ENCODE results near the gene NCSTN. TPM values are rescaled to one million over a fixed set of nuclear protein-coding genes. Genes with fewer than 3 reads are reported as not detected.

NCSTN gene
- total RNA-seq, 2 experiments from 2014 or later, result 27.4 to 29.4 TPM

GRCh38 chr1:160365325-160365724 lies 22.1 kb downstream of the NCSTN start:
- no peak overlapping the region for H3K4me3 Mint-ChIP-seq
- H3K27ac Mint-ChIP-seq, result no peak overlapping the region
- intact Hi-C loops (cut with micrococcal nuclease), result no loop called here
- H3K4me1 Mint-ChIP-seq (ENCODE audit: low read depth), result peaks cover 5% of the 10 kb centered on the region
- H3K9me3 Mint-ChIP-seq, result no peaks in the 10 kb centered on the region
- H3K27me3 Mint-ChIP-seq (ENCODE audit: low read depth), result no peaks in the 10 kb centered on the region
- no peak for DNase-seq
- H3K36me3 Mint-ChIP-seq (ENCODE audit: low read depth), result no peaks in the 10 kb centered on the region
- CTCF ChIA-PET, result interaction anchor here (0.7 to 0.9 kb wide), 2 partner anchors 11 to 73 kb away, joined by 3 read pairs; no protein-coding TSS in a partner anchor

- intact Hi-C loops (cut with micrococcal nuclease), result no loop called here
- H3K27ac Mint-ChIP-seq, result no peak within 1 kb of the TSS
- no peaks in the 10 kb centered on the region for H3K36me3 Mint-ChIP-seq (ENCODE audit: low read depth)
- CTCF ChIA-PET, result interaction anchor here (1.4 to 1.5 kb wide), 2 partner anchors 10 to 12 kb away, joined by 3 to 9 read pairs; no protein-coding TSS in a partner anchor
- no peaks in the 10 kb centered on the region for H3K27me3 Mint-ChIP-seq (ENCODE audit: low read depth)
- no peak within 1 kb of the TSS for H3K4me3 Mint-ChIP-seq
- peaks cover 5% of the 10 kb centered on the region for H3K4me1 Mint-ChIP-seq (ENCODE audit: low read depth)
- no peaks in the 10 kb centered on the region for H3K9me3 Mint-ChIP-seq
- DNase-seq, result no peak
Measured at GRCh38 chr1:160366731-160367515, 23.7 kb downstream of the NCSTN start, which contains the start of gene NHLH1. NHLH1 (plus strand) TSS chr1:160367071; CDS start chr1:160370732, 3,661 bp downstream.

GRCh38 chr1:160367516-160367900 lies 24.3 kb downstream of the NCSTN start:
- Mint-ChIP-seq H3K4me3 (no peak overlapping the region), H3K4me1 (ENCODE audit: low read depth) (no peaks in the 10 kb centered on the region), H3K27me3 (ENCODE audit: low read depth) (no peaks in the 10 kb centered on the region), H3K36me3 (ENCODE audit: low read depth) (no peaks in the 10 kb centered on the region), H3K27ac (no peak overlapping the region), H3K9me3 (no peaks in the 10 kb centered on the region)
- CTCF ChIA-PET, result interaction anchor here (1.4 to 1.5 kb wide), 2 partner anchors 9 to 13 kb away, joined by 3 to 9 read pairs; no protein-coding TSS in a partner anchor
- no peak for DNase-seq
- intact Hi-C loops (cut with micrococcal nuclease), result no loop called here

GRCh38 chr1:160367934-160368923 lies 25.0 kb downstream of the NCSTN start:
- DNase-seq, result no peak

GRCh38 chr1:160369087-160369486 lies 25.9 kb downstream of the NCSTN start:
- intact Hi-C loops (cut with micrococcal nuclease), result no loop called here
- H3K27ac Mint-ChIP-seq, result no peak overlapping the region
- H3K36me3 Mint-ChIP-seq (ENCODE audit: low read depth), result no peaks in the 10 kb centered on the region
- H3K9me3 Mint-ChIP-seq, result no peaks in the 10 kb centered on the region
- CTCF ChIA-PET, result no interaction called here
- no peaks in the 10 kb centered on the region for H3K27me3 Mint-ChIP-seq (ENCODE audit: low read depth)
- H3K4me1 Mint-ChIP-seq (ENCODE audit: low read depth), result no peaks in the 10 kb centered on the region
- no peak for DNase-seq
- no peak overlapping the region for H3K4me3 Mint-ChIP-seq

More at GRCh38 chr1:160367934-160368923, 25.0 kb downstream of the NCSTN start:
- Mint-ChIP-seq H3K4me1 (ENCODE audit: low read depth) (no peaks in the 10 kb centered on the region), H3K9me3 (no peaks in the 10 kb centered on the region), H3K27ac (no peak overlapping the region), H3K4me3 (no peak overlapping the region), H3K36me3 (ENCODE audit: low read depth) (no peaks in the 10 kb centered on the region), H3K27me3 (ENCODE audit: low read depth) (no peaks in the 10 kb centered on the region)
- CTCF ChIA-PET, result interaction anchor here (1.5 kb wide), 1 partner anchor 8 kb away, joined by 9 read pairs; no protein-coding TSS in a partner anchor
- intact Hi-C loops (cut with micrococcal nuclease), result no loop called here

- CTCF ChIA-PET, result interaction anchor here (1.4 kb wide), 2 partner anchors 8 to 19 kb away, joined by 4 to 5 read pairs; no protein-coding TSS in a partner anchor
- H3K36me3 Mint-ChIP-seq (ENCODE audit: low read depth), result no peaks in the 10 kb centered on the region
- H3K4me1 Mint-ChIP-seq (ENCODE audit: low read depth), result peaks cover 4% of the 10 kb centered on the region
- H3K27ac Mint-ChIP-seq, result no peak overlapping the region
- no peak overlapping the region for H3K4me3 Mint-ChIP-seq
- H3K27me3 Mint-ChIP-seq (ENCODE audit: low read depth), result no peaks in the 10 kb centered on the region
- DNase-seq, result no peak
- intact Hi-C loops (cut with micrococcal nuclease), result no loop called here
- H3K9me3 Mint-ChIP-seq, result no peaks in the 10 kb centered on the region
Measured at GRCh38 chr1:160370561-160371345, 27.6 kb downstream of the NCSTN start.

- H3K36me3 Mint-ChIP-seq (ENCODE audit: low read depth), result no peaks in the 10 kb centered on the region
- no peaks in the 10 kb centered on the region for H3K27me3 Mint-ChIP-seq (ENCODE audit: low read depth)
- intact Hi-C loops (cut with micrococcal nuclease), result no loop called here
- no peaks in the 10 kb centered on the region for H3K9me3 Mint-ChIP-seq
- H3K27ac Mint-ChIP-seq, result no peak overlapping the region
- DNase-seq, result no peak
- peaks cover 9% of the 10 kb centered on the region for H3K4me1 Mint-ChIP-seq (ENCODE audit: low read depth)
- CTCF ChIA-PET, result interaction anchor here (1.4 kb wide), 2 partner anchors 8 to 20 kb away, joined by 4 to 5 read pairs; no protein-coding TSS in a partner anchor
- no peak overlapping the region for H3K4me3 Mint-ChIP-seq
Measured at GRCh38 chr1:160371346-160371631, 28.1 kb downstream of the NCSTN start.

GRCh38 chr1:160371756-160372155 lies 28.6 kb downstream of the NCSTN start:
- H3K4me1 Mint-ChIP-seq (ENCODE audit: low read depth), result peaks cover 13% of the 10 kb centered on the region
- CTCF ChIA-PET, result interaction anchor here (0.6 to 1.5 kb wide), 4 partner anchors 9 to 80 kb away, joined by 3 to 5 read pairs (median 4); no protein-coding TSS in a partner anchor
- no peak overlapping the region for H3K4me3 Mint-ChIP-seq
- no peak overlapping the region for H3K27ac Mint-ChIP-seq
- no peak for DNase-seq
- no peaks in the 10 kb centered on the region for H3K9me3 Mint-ChIP-seq
- intact Hi-C loops (cut with micrococcal nuclease), result no loop called here
- H3K27me3 Mint-ChIP-seq (ENCODE audit: low read depth), result no peaks in the 10 kb centered on the region
- H3K36me3 Mint-ChIP-seq (ENCODE audit: low read depth), result no peaks in the 10 kb centered on the region

GRCh38 chr1:160373696-160374095 lies 30.5 kb downstream of the NCSTN start:
- no peaks in the 10 kb centered on the region for H3K9me3 Mint-ChIP-seq
- intact Hi-C loops (cut with micrococcal nuclease), result no loop called here
- no peak for DNase-seq
- H3K4me3 Mint-ChIP-seq, result no peak overlapping the region
- no peaks in the 10 kb centered on the region for H3K27me3 Mint-ChIP-seq (ENCODE audit: low read depth)
- no peak overlapping the region for H3K27ac Mint-ChIP-seq
- no peaks in the 10 kb centered on the region for H3K36me3 Mint-ChIP-seq (ENCODE audit: low read depth)
- CTCF ChIA-PET, result interaction anchor here (0.6 to 1.5 kb wide), 2 partner anchors 107 to 180 kb away, joined by 4 to 5 read pairs; no protein-coding TSS in a partner anchor
- H3K4me1 Mint-ChIP-seq (ENCODE audit: low read depth), result peaks cover 13% of the 10 kb centered on the region

DNA sequence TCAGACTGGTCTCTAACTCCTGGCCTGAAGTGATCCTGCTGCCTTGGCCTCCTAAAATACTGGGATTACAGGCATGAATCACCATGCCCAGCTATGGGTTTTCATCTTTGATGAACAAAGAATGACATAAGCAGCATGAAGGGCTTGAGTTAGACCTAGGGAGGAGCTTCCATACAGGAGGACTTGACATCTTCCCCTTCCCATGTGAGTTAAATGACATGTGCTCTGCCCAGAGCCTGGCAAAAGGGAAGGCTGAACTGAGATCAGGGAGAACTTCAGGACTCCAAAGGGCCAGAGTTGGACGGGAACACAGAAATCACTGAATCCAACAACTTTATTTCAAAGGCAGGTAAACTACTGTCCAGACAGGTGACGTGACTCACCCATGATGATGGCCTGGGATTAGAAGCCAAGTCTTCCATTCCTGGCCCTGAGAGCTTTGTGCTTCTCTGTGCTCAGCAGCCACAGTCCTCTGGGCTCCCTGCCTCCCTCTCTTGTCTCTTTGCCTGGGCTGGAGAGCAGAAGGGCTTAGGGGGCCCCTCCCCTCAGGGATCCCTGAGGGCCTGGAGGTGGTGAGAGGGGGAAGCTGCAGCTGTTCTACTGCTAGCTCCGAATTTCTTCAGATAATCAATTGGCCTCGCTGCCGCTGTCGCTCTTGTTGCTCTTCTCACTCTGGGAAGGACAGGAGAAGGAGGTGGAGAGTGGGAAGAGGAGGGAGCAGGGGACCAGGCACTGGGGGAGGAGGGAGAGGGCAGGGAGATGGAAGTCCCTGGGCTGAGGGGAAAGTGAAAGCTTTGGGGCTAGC lies 31.3 kb downstream of the NCSTN start:
- no peak for DNase-seq
- Mint-ChIP-seq H3K9me3 (no peaks in the 10 kb centered on the region), H3K4me1 (ENCODE audit: low read depth) (peaks cover 13% of the 10 kb centered on the region), H3K36me3 (ENCODE audit: low read depth) (no peaks in the 10 kb centered on the region), H3K4me3 (no peak overlapping the region), H3K27ac (no peak overlapping the region), H3K27me3 (ENCODE audit: low read depth) (no peaks in the 10 kb centered on the region)
- intact Hi-C loops (cut with micrococcal nuclease), result no loop called here
- CTCF ChIA-PET, result interaction anchor here (1.1 to 4.0 kb wide), 3 partner anchors 83 to 244 kb away, joined by 3 to 34 read pairs (median 3); no protein-coding TSS in a partner anchor

All from activated naive CD4-positive, alpha-beta T cell treated with anti-CD3 and anti-CD28 coated beads for 36 hours (primary cell).